Choroid plexus epithelial cell (primary cell): ENCODE data around the gene C2orf80.
A peak's percentile ranks its signal among the peaks of the same experiment; 100 is the strongest.

Experiments
- DNase-seq: peaks from one replicate; pipeline ENCODE4 v3.0.0-alpha.2; 2010; ENCODE audit warnings: low read depth
- H3K4me3 ChIP-seq: 2 replicates; pipeline ENCODE4 v1.5.1; 2011; ENCODE audit warnings: low read depth, mild to moderate bottlenecking, control low read depth, low read length, moderate library complexity
- TF ChIP-seq, protein P1 (sequence below): conservative IDR thresholded peaks from 2 replicates; pipeline ENCODE4 v1.5.1; 2011; ENCODE audit warnings: low read depth, mild to moderate bottlenecking, control low read depth, inconsistent platforms, low read length, moderate library complexity

Gene C2orf80

DNA sequence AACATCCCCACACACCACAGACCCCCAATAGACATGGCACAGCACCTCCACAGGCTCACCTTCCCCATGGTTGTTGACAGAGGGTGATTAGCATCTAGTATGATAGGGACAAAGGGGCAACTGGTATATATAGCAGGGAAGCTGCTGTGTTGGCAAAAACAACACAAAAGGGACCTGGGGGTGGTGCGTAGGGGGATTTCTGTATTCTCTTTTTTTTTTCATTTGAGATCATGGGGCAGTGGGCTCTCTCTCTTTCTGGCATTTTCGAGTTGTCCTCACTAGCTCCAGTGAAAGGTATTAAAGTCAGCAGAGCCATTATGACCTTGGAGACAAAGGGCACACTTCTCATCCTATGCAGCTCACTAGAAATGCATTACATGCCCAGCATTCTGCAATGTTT, 26.3 kb downstream of the C2orf80 start, which contains the start of gene CRYGA:
Gene CRYGA (minus strand): TSS at position 101 of the 400 bp plus-strand sequence. CDS start 33 bp downstream, at position 68.
- no peak within 1 kb of the TSS for H3K4me3 ChIP-seq
- no peak for DNase-seq
- TF ChIP-seq, protein P1, sequence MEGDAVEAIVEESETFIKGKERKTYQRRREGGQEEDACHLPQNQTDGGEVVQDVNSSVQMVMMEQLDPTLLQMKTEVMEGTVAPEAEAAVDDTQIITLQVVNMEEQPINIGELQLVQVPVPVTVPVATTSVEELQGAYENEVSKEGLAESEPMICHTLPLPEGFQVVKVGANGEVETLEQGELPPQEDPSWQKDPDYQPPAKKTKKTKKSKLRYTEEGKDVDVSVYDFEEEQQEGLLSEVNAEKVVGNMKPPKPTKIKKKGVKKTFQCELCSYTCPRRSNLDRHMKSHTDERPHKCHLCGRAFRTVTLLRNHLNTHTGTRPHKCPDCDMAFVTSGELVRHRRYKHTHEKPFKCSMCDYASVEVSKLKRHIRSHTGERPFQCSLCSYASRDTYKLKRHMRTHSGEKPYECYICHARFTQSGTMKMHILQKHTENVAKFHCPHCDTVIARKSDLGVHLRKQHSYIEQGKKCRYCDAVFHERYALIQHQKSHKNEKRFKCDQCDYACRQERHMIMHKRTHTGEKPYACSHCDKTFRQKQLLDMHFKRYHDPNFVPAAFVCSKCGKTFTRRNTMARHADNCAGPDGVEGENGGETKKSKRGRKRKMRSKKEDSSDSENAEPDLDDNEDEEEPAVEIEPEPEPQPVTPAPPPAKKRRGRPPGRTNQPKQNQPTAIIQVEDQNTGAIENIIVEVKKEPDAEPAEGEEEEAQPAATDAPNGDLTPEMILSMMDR: no peak

DNA sequence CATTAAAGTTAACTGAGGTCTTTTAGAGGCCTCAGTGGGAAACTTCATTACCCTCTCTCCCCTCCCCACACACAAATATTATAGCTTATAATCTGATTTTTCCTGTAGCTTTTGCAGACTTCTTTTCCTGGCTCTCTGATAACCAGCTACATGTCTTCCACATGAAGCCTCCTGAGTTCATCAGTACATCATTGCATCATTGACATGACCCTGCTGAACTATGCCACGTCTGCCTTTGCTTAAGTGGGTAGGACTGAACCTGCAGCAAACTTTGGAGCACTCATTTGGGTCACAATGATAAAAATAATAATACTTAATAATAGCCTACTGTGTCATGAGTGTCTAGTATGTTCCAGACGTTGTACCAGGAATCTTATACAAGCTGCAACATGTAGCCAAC, 33.4 kb downstream of the C2orf80 start:
- TF ChIP-seq, protein P1: no peak
- no peak overlapping the region for H3K4me3 ChIP-seq
- no peak for DNase-seq

DNA sequence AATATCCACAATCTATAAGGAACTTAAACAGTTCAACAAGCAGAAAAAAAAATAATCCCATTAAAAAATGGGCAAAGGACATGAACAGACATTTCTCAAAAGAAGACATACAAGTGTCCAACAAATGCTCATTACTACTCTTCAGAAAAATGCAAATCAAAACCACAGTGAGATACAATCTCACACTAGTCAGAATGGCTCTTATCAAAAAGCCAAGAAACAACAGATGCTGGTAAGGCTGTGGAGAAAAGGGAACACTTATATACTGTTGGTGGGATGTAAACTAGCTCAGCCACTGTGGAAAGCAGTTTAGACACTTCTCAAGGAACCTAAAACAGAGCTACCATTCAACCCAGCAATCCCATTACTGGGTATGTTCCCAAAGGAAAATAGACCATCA, 36.7 kb downstream of the C2orf80 start:
- no peak overlapping the region for H3K4me3 ChIP-seq
- DNase-seq: no peak
- TF ChIP-seq, protein P1: no peak

DNA sequence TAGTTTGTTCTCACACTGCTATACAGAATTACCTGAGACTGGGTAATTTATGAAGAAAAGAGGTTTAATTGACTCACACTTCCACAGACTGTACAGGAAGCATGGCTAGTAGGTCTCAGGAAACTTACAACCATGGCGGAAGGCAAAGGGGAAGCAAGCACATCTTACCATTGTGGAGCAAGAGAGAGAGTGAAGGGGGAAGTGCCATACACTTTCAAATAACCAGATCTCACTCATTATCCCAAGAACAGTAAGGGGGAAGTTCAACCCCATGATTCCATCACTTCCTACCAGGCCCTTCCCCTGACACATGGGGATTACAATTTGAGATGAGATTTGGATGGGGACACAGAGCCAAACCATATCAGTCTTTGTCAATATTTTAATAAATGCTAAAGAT, 38.9 kb downstream of the C2orf80 start:
- DNase-seq: no peak
- H3K4me3 ChIP-seq: no peak overlapping the region
- TF ChIP-seq, protein P1: no peak

DNA sequence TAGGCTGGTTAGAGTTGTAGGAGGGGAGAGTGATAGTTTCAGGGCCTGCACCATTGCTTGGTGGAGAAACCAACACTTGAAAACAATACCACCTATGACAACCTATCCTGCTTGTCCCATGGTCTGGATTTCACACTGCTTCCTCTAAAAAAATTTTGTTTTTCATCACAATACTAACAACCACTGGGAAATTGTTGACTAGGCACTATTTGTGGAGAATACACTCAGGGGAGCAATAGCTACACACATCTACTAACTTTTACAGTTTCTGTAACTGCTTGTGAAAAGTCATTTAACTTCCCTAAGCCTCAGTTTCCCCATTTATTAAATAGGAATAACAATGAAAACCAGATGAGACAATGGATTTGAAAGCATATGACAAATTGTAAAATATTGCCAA, 39.7 kb downstream of the C2orf80 start:
- TF ChIP-seq, protein P1: no peak
- DNase-seq: no peak
- H3K4me3 ChIP-seq: no peak overlapping the region

DNA sequence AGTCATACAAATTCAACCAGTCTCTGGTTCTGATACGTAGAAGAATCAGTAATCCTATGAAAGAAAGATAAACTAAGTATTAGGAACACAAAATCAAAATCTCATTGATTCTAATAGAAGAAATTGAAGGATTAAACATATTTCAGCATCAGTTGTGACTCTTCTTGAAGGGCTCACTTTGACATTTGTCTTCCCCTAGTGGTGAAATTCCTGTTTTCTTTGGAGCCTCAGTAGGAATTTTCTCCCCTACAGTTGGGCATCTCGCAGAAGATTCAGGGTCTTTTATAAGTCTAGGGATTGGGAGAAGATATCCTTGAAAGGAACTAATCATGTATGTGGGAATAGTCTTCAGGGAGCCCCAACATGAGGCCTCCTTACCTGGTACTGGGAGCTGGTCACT, 41.0 kb downstream of the C2orf80 start:
- TF ChIP-seq, protein P1: peak; percentile 44

DNA sequence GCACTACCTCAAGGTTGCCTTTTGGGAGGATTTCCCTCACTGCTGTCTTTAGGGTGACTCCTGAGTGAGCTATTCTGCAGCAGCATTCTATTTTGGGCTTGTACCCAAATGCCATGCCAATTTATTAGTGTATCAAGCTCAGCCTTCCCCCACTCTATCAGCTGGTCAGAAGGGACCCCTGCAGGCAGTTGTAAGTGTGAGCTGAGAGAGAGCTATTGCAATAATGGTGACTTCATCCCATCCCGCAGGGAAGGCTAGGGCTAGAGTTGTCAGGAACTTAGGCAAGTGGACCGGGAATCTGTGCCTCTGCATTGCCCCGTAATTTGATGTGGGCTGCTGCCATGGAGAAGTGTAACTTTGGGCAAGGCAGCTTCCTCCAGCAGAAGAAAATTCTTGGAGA, 42.1 kb downstream of the C2orf80 start:
- DNase-seq: no peak
- TF ChIP-seq, protein P1: no peak
- no peak overlapping the region for H3K4me3 ChIP-seq

More for the DNA sequence above, 41.0 kb downstream of the C2orf80 start:
- H3K4me3 ChIP-seq: no peak overlapping the region
- DNase-seq: no peak
